Measurements from ENCODE around the gene C8B. TPM values are rescaled to one million over a fixed set of nuclear protein-coding genes. Genes with fewer than 3 reads are reported as not detected.

C8B gene
- total and polyA plus RNA-seq, 9 of the 15 experiments (the other 6 are each of a cell fraction or from before 2014, with no cell fraction given) = not detected

GRCh38 chr1:56927986-56928385 is 37.8 kb downstream of the C8B start (continued):
- no peak for TF ChIP-seq TRIM28 (IDR thresholded peaks at IDR 0.05)
- no peak for TF ChIP-seq ZNF354B (CRISPR knock-in tag; IDR thresholded peaks at IDR 0.05)

DNA sequence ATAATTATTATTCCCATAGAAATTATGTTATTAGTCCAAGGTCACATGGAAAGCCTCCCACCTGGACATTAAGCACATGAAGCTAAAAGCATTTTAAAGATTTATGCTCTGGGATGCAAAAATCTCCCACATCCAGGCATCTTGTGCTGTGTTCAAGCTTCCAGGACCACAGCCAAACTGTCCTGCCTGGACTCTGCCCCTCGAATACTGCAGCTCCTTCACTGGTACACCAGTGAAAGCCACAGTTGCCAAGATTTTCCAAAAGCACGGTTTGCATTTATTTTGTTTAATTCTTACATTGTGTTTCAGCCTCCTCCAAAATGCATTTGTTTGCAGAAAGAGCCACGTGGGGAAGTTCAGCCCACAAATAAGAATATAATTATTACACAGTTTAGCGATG is 38.6 kb downstream of the C8B start:
- Histone ChIP-seq H3K27me3 (ENCODE audit: control insufficient read depth in 2 of 2, insufficient read depth in 2 of 2, low read length in 2 of 2) (no peaks in the 10 kb centered on the region), H2AFZ (ENCODE audit: low read depth, low read length) (no peak overlapping the region), H3K79me2 (ENCODE audit: control insufficient read depth, insufficient read depth, low read length) (no peaks in the 10 kb centered on the region), H3K4me1 (replicated peaks in 1 of 2; ENCODE audit: control insufficient read depth in 2 of 2, insufficient read depth in 2 of 2, low read length in 2 of 2) (no peaks in the 10 kb centered on the region), H3K9me1 (ENCODE audit: control insufficient read depth, insufficient read depth, low read length) (no peaks in the 10 kb centered on the region), H4K20me1 (replicated peaks; ENCODE audit: control insufficient read depth, insufficient read depth, low read length) (no peaks in the 10 kb centered on the region), H3K27ac (ENCODE audit: extremely low read depth, low read depth, low read length) (no peak overlapping the region), H3K9me3 (replicated peaks; ENCODE audit: control insufficient read depth, insufficient read depth, low read depth, low read length) (no peaks in the 10 kb centered on the region), H3K4me2 (ENCODE audit: insufficient read depth, low read length) (no peak overlapping the region), H3K36me3 (ENCODE audit: control insufficient read depth, insufficient read depth, low read length) (no peaks in the 10 kb centered on the region), H3K9ac (ENCODE audit: insufficient read depth in 1 of 2, low read depth in 2 of 2, low read length in 2 of 2) (no peak overlapping the region), H3K4me3 (no peak overlapping the region)
- no peak for DNase-seq (ENCODE audit: extremely low read depth in 1 of 4, low spot score in 3 of 4)
- POLR2A ChIA-PET = interaction anchor here (0.7 to 0.8 kb wide), 2 partner anchors 10 to 13 kb away, joined by 3 to 4 read pairs; no protein-coding TSS in a partner anchor
- 0% methylated on average over 4 of the region's 4 CpGs for WGBS (ENCODE audit: insufficient coverage, low coverage, missing lambda C conversion rate)
- no TSS peak for BruUV-seq (replicated peaks)
- in situ Hi-C loops (cut with MboI) = no loop called here
- ATAC-seq = no peak
- intact Hi-C loops (cut with micrococcal nuclease) = no loop called here
- CTCF ChIA-PET (ENCODE audit: low intra/inter-chr PET ratio) = no interaction called here
- no peak for FAIRE-seq
- no peak for TF ChIP-seq ZNF274 (IDR thresholded peaks at IDR 0.05; ENCODE audit: borderline replicate concordance, low read depth, low read length)
- TF ChIP-seq ZNF232 (CRISPR knock-in tag; IDR thresholded peaks at IDR 0.05) = no peak
- TF ChIP-seq ZC3H4 (CRISPR knock-in tag; IDR thresholded peaks at IDR 0.05; ENCODE audit: borderline replicate concordance) = no peak
- TF ChIP-seq ZBTB17 (CRISPR knock-in tag; IDR thresholded peaks at IDR 0.05) = no peak
- no peak for TF ChIP-seq ZNF408 (CRISPR knock-in tag; IDR thresholded peaks at IDR 0.05; ENCODE audit: low read depth)
- TF ChIP-seq GATAD2A (IDR thresholded peaks at IDR 0.05) = no peak
- no peak for TF ChIP-seq CBX2 (IDR thresholded peaks at IDR 0.05; ENCODE audit: insufficient read depth, low read length, poor library complexity, severe bottlenecking)
- no peak for TF ChIP-seq SLC30A9 (CRISPR knock-in tag; IDR thresholded peaks at IDR 0.05)
- no peak for TF ChIP-seq RB1 (IDR thresholded peaks at IDR 0.05; ENCODE audit: low read depth)
- no peak for TF ChIP-seq NFRKB (IDR thresholded peaks at IDR 0.05; ENCODE audit: low read depth)
- TF ChIP-seq, protein P1, sequence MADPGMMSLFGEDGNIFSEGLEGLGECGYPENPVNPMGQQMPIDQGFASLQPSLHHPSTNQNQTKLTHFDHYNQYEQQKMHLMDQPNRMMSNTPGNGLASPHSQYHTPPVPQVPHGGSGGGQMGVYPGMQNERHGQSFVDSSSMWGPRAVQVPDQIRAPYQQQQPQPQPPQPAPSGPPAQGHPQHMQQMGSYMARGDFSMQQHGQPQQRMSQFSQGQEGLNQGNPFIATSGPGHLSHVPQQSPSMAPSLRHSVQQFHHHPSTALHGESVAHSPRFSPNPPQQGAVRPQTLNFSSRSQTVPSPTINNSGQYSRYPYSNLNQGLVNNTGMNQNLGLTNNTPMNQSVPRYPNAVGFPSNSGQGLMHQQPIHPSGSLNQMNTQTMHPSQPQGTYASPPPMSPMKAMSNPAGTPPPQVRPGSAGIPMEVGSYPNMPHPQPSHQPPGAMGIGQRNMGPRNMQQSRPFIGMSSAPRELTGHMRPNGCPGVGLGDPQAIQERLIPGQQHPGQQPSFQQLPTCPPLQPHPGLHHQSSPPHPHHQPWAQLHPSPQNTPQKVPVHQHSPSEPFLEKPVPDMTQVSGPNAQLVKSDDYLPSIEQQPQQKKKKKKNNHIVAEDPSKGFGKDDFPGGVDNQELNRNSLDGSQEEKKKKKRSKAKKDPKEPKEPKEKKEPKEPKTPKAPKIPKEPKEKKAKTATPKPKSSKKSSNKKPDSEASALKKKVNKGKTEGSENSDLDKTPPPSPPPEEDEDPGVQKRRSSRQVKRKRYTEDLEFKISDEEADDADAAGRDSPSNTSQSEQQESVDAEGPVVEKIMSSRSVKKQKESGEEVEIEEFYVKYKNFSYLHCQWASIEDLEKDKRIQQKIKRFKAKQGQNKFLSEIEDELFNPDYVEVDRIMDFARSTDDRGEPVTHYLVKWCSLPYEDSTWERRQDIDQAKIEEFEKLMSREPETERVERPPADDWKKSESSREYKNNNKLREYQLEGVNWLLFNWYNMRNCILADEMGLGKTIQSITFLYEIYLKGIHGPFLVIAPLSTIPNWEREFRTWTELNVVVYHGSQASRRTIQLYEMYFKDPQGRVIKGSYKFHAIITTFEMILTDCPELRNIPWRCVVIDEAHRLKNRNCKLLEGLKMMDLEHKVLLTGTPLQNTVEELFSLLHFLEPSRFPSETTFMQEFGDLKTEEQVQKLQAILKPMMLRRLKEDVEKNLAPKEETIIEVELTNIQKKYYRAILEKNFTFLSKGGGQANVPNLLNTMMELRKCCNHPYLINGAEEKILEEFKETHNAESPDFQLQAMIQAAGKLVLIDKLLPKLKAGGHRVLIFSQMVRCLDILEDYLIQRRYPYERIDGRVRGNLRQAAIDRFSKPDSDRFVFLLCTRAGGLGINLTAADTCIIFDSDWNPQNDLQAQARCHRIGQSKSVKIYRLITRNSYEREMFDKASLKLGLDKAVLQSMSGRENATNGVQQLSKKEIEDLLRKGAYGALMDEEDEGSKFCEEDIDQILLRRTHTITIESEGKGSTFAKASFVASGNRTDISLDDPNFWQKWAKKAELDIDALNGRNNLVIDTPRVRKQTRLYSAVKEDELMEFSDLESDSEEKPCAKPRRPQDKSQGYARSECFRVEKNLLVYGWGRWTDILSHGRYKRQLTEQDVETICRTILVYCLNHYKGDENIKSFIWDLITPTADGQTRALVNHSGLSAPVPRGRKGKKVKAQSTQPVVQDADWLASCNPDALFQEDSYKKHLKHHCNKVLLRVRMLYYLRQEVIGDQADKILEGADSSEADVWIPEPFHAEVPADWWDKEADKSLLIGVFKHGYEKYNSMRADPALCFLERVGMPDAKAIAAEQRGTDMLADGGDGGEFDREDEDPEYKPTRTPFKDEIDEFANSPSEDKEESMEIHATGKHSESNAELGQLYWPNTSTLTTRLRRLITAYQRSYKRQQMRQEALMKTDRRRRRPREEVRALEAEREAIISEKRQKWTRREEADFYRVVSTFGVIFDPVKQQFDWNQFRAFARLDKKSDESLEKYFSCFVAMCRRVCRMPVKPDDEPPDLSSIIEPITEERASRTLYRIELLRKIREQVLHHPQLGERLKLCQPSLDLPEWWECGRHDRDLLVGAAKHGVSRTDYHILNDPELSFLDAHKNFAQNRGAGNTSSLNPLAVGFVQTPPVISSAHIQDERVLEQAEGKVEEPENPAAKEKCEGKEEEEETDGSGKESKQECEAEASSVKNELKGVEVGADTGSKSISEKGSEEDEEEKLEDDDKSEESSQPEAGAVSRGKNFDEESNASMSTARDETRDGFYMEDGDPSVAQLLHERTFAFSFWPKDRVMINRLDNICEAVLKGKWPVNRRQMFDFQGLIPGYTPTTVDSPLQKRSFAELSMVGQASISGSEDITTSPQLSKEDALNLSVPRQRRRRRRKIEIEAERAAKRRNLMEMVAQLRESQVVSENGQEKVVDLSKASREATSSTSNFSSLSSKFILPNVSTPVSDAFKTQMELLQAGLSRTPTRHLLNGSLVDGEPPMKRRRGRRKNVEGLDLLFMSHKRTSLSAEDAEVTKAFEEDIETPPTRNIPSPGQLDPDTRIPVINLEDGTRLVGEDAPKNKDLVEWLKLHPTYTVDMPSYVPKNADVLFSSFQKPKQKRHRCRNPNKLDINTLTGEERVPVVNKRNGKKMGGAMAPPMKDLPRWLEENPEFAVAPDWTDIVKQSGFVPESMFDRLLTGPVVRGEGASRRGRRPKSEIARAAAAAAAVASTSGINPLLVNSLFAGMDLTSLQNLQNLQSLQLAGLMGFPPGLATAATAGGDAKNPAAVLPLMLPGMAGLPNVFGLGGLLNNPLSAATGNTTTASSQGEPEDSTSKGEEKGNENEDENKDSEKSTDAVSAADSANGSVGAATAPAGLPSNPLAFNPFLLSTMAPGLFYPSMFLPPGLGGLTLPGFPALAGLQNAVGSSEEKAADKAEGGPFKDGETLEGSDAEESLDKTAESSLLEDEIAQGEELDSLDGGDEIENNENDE (IDR thresholded peaks at IDR 0.05; ENCODE audit: low read depth, low read length) = no peak
